22Rv1 (cell line): ENCODE measurements around the gene TNNI2.

ENCODE experiments used
- ZFX ChIP-seq: fragments of 450-650 bp; IDR thresholded peaks from 2 replicates; pipeline ENCODE4 v1.6.1; 2017; ENCODE audit warnings: antibody characterized with exemption, borderline replicate concordance
- TF ChIP-seq, protein P1 (sequence below): fragments of 450-650 bp; IDR thresholded peaks from 2 replicates; pipeline ENCODE4 v1.5.1; 2017; ENCODE audit warnings: mild to moderate bottlenecking

DNA sequence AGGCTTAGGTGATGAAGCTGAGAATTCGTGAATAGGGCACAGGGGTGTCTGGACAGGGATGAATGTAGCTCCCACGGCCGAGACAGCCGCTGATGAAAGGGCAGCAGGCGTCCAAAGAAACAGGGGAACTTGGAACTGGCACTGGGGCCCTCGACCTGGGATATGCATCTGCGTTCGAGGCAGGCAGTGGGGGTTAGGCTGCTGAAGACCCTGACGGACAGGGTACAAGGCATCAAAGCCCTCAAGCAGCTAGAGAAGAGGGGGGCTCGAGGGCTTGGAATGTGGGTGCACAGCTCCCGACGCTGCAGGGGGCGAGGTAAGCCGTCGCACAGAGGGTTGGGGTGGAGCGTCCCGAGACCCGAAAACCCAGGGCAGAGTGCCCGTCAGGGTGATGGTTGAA, 10.8 kb upstream of the TNNI2 start:
- TF ChIP-seq, protein P1, sequence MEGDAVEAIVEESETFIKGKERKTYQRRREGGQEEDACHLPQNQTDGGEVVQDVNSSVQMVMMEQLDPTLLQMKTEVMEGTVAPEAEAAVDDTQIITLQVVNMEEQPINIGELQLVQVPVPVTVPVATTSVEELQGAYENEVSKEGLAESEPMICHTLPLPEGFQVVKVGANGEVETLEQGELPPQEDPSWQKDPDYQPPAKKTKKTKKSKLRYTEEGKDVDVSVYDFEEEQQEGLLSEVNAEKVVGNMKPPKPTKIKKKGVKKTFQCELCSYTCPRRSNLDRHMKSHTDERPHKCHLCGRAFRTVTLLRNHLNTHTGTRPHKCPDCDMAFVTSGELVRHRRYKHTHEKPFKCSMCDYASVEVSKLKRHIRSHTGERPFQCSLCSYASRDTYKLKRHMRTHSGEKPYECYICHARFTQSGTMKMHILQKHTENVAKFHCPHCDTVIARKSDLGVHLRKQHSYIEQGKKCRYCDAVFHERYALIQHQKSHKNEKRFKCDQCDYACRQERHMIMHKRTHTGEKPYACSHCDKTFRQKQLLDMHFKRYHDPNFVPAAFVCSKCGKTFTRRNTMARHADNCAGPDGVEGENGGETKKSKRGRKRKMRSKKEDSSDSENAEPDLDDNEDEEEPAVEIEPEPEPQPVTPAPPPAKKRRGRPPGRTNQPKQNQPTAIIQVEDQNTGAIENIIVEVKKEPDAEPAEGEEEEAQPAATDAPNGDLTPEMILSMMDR = no peak
- TF ChIP-seq ZFX = no peak
